ENCODE measurements around the gene KLHL17. TPM values are rescaled to one million over a fixed set of nuclear protein-coding genes. Genes with fewer than 3 reads are reported as not detected.
"Not testable (repeated sequence)": the region's sequence is repeated elsewhere in the genome, so short reads cannot be mapped to it uniquely, and the experiment has no call there.

Gene KLHL17
- total RNA-seq, 1 donor from 2014 or later = 21.1 TPM

DNA sequence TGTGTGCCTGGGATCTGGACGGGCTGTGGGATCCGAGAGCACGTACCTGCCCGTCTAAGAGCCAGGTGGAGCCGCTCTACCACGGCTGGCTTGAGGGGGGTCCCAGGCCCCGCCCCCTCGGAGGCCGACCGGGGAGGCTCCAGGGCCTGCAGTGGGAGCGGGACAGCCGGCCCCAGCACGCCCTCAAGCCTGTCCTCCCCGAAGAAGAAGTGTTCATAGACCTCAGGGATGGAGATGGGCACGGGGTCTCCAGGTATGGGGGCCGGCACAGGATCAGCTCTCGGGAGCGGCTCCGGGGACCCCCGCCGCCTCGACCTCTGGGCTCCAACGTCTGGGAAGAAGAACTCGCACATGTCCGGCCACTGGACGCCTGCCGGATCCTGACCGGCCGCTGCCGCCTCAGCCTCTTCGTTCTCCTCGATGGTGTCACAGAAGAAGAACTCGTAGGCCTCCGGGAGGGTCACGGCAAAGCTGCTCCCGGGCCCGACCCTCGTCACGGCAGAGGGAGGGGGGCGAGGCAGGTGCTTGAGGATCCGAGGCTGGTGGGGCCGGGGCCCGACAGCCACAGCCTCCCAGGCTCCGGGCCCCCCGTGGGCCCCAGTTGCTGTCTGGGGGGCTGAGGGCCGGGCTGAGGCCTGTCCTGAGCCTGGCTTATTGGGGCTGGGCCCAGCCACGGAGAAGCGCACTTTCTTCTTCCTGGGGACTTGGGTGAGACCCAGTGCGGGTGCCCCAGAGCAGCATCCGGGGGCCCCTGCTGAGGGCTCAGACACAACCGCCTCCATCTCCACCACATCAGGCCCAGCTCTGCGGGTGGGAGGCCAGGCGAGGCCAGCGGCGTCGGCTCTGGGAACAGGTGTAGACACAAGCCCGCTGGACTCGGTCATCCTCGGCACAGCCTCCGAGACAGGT lies 18.7 kb downstream of the KLHL17 start:
- no peak for DNase-seq (ENCODE audit: extremely low read depth, low read depth, low spot score)

DNA sequence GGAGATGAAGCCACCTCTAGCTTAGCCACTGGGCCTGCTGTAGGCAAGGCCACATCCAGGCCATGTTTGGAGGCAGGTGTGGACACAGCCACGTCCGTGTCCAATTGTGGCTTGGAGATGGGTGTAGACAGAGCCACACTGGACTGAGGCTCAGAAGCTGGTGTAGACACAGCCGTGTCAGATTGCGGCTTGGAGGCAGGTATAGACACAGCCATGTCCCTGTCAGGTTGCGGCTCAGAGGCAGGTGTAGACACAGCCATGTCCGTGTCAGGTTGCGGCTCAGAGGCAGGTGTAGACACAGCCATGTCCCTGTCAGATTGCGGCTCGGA lies 19.3 kb downstream of the KLHL17 start:
- no peak for DNase-seq (ENCODE audit: extremely low read depth, low read depth, low spot score)

DNA sequence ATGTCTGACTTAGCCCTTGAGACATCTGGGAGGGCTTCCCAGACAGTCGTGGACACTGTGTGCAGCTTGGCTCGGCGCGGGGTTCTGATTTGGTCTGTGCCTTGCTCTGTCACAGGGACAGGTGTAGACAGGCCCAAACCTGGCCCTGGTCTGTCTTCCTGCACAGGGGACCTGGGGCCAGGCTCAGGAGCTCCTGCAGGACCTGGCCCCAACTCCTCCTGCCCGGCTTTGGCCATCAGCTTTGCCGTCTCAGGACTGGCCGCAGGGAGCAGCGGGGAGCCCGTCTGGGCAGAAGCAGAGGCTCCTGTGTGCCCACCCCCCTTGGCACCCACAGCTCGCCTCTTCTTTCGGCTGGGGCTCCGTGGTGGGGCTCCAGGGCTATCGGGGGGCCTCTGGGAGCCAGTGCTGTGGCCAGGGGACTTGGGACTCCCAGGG lies 19.8 kb downstream of the KLHL17 start:
- no peak for DNase-seq (ENCODE audit: extremely low read depth, low read depth, low spot score)

DNA sequence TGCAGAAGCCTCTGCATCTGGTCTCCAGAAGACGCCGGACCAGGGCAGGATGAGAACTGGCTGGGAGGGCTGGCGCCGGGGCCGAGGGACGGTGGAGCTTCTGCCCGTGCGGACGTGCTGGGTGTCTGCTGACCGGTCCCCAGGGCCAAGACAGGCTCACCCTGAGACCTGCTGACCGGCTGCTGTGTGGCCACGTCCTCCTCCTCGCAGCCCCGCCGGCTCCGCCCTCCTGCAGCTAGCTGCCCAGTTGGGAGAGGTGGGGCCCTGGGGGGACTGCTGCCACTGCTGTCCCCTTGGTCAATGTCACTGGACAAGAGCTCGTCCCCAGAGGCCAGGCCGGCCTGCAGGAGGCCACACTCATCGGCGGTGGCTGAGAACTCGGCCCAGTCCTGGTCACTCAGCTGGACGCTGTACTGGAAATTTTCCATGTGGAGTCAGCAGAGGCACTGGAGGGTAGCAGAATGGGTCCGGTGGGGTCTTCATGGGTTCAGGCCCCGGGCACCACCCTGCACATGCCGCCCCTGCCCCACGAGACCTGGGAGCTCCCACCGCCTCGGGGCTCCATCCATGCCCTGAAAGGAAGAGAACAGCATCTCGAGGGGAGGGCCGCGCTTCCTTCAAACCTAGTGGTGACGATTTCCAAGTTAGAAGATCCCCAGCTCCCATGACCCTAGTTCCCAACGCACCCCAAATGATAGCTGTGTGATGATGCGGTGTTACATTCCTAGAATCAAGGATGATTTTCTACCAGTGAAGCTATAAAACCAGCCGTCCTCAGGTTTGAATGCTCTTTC lies 20.4 kb downstream of the KLHL17 start:
- no peak for DNase-seq (ENCODE audit: extremely low read depth, low read depth, low spot score)

DNA sequence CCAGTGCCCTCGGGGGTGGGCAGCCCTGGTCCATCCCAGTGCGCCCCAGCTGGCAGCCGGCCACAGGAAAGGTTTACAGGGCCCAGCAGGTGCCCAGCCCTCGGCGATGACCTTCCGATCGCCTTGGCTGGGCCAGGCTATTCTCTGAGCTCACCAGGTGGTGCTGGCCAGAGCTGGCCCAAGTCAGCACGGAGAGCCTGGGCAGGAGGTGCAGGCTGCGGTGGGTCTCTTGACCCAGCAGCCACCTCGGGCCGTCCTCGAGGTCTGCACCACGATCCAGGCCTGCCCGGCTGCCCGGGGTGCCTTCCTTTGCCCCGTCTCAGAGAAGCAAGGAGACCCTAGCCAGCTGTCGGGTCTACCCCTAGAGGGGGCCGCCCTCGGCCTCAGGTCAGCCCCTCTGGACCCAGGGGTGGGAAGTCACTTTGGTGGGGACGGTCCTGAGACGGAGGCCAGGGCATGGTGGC lies 21.1 kb downstream of the KLHL17 start:
- no peak for DNase-seq (ENCODE audit: extremely low read depth, low read depth, low spot score)

DNA sequence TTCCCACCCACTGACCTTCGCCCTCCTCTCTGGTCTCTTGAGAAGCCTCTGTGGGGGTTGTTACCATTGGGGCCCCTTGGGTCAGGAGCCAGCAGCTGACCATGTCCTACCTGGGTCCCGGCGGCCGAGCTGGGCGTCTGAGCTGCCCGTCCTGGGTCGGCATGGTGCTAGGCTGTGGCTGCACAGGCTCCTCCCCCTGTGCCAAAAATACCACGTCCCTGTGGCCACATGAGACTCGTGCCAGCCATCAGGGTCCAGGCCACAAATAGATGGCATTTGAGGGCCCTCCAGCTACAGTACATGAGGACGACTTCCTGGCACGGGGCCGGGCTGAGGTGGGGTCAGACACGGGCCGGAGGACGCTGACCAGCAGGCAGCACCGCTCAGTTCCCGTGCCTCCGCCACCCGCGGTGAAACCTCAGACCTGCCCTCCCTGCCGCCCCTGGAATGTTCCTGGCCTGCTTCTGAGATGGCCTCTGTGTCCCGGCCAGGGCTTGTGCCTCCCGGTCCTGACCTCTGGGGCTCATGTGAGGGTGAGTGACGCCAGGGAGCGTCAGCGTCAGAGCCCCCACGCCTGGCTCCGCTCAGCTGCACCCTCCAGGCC lies 21.7 kb downstream of the KLHL17 start, which contains the start of gene PERM1:
Gene PERM1 (minus strand): TSS at position 139 of the 604 bp plus-strand sequence. CDS start 1,064 bp downstream, outside the sequence.
- DNase-seq (ENCODE audit: extremely low read depth, low read depth, low spot score) = no peak

DNA sequence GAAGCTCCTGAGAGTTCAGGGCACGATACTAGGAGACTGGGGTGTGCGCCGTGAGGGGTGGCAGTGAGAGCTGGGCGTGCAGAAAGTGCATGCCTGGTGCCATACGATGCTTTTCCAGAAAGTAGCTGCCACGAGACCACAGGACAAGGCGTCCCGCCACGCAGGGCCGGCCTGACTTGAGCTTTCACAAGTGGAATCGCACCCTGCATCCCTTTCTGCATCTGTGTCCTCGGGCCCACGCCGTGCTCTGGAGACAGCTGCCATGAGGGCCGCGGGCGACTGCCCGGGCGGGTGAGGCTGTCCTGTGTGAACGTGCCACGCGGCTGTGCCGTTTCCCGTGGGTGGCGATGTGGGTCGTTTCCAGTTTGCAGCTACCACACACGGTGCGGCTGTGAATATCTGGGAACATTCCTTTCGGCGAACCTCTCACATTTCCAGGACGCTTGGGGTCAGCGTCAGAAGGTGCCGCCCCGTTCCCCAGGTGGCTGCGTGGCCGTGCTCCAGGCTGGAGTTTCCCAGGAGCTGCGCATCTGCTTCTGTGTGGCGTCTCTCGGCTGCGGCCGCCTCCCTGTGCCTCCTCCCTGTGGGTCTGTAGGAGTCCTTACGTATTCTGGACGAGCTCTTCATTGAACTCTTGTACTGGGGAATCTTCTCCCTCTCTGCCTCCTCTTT lies 22.5 kb downstream of the KLHL17 start:
- DNase-seq (ENCODE audit: extremely low read depth, low read depth, low spot score) = no peak

DNA sequence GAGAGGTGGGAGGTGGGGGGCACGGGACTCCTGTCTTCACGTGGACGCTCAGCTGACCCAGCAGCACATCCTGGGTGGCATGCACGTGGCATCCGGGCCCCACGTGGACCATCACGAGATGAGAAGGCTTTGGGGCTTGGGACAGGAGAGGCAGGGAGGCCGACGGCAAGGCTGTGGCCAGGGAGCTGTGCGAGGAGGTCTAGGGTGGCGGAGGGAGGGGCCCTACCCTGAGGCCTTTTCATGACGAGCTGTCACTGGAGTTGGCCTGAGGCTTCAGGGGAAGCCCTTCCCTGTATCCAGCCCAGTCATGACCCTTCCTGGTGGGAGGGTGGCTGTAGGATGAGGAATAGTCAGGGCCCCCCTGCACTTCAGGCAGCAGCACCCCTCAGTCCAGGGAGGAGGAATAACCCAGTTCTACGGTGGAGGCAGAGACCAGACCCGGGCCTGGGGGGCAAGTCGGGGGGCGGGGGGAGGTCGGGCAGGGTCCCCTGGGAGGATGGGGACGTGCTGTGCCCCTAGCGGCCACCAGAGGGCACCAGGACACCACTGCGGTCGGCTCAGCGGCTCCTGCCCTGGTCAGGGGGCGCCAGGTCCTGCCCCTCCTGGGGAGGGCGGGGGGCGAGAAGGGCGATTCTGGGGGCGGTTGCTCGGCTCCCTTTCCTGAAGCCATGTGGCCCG lies 23.6 kb downstream of the KLHL17 start:
- DNase-seq (ENCODE audit: extremely low read depth, low read depth, low spot score) = no peak

DNA sequence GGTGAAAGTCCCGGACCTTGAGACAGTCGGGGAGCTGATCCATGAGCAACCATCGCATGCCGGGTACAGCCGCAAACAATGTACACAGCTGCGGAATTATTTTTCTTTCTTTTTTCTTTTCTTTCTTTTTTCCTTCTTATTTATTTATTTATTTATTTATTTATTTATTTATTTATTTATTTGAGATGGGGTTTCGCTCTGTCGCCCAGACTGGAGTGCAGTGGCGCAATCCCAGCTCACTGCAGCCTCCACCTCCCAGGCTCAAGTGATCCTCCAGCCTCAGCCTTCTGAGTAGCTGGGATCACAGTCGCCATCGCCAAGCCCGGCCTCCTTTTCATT lies 24.1 kb downstream of the KLHL17 start:
- no peak for DNase-seq (ENCODE audit: extremely low read depth, low read depth, low spot score)

DNA sequence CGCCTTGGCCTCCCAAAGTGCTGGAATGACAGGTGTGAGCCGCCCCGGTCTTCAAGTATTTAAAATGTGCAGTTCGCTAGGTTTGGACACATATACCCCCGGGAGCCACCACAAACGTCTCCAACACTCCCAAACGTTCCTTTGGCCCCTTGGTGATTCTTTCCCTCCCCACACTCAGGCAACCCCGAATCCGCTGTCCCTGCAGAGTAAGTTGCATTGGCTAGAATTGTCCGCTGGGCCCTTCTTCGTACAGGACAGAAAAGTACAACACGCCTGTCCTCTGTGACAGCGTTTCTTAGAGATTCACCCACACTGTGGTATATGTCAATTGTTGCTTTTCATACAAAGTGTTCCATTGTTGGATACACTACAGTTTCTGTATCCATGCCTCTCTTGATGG lies 24.7 kb downstream of the KLHL17 start:
- no peak for DNase-seq (ENCODE audit: extremely low read depth, low read depth, low spot score)

DNA sequence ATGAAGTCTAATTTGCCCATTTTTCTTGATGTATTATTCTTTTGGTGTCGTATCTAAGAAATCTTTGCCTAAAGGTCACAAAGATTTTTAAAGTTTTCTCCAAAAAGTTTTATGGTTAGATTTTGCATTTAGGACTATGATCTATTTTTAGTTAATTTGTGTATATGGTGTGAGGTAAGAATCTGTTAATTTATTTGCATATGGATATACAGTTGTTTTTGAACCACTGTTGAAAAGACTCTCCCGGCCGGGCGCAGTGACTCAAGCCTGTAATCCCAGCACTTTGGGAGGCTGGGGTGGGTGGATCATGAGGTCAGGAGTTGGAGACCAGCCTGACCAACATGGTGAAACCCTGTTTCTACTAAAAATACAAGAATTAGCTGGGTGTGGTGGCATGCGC lies 27.7 kb downstream of the KLHL17 start:
- not testable (repeated sequence) for DNase-seq (ENCODE audit: extremely low read depth, low read depth, low spot score)

DNA sequence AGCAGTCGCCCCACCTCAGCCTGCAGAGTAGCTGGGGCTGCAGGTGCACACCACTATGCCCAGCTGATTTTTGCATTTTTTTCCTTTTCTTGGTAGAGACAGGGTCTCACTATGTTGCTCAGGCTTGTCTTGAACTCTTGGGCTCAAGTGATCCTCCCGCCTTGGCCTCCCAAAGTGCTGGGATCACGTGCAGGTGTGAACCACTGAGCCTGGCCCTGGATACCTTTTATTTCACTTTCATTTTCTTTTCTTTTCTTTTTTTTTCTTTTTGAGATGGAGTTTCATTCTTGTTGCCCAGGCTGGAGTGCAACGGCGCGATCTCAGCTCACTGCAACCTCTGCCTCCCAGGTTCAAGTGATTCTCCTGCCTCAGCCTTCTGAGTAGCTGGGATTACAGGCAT lies 30.9 kb downstream of the KLHL17 start:
- DNase-seq (ENCODE audit: extremely low read depth, low read depth, low spot score) = not testable (repeated sequence)

DNA sequence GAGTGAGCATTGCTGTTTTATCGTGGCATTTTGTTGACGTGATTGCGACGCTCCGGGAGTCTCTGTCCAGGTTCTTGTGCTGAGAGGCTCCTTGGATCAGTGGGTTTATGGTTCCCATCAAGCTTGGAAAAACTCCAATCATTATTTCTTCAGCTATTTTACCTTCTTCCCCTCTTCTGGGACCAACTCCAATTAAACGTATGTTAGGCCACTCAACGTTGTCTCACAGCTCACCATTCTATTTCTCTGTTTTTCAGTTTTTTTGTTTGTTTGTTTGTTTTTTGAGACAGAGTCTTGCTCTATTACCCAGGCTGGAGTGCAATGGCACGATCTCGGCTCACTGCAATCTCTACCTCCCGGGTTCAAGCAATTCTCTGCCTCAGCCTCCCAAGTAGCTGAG lies 31.5 kb downstream of the KLHL17 start:
- DNase-seq (ENCODE audit: extremely low read depth, low read depth, low spot score) = no peak

DNA sequence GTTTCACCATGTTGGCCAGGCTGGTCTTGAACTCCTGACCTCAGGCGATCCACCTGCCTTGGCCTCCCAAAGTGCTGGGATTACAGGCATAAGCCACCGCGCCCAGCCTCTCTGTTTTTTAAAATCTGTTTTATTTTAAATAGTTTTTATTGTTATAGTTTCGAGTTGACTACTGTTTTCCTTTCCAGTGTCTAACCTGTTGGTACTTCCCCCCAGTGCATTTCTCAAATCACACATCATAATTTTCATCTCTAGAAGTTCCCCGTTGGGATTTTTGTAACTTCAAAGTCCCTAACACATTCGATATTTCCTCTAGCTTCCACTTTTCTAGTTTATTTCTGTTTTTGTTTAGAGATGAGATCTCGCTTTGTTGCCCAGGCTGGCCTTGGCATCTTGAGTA lies 32.0 kb downstream of the KLHL17 start:
- no peak for DNase-seq (ENCODE audit: extremely low read depth, low read depth, low spot score)

DNA sequence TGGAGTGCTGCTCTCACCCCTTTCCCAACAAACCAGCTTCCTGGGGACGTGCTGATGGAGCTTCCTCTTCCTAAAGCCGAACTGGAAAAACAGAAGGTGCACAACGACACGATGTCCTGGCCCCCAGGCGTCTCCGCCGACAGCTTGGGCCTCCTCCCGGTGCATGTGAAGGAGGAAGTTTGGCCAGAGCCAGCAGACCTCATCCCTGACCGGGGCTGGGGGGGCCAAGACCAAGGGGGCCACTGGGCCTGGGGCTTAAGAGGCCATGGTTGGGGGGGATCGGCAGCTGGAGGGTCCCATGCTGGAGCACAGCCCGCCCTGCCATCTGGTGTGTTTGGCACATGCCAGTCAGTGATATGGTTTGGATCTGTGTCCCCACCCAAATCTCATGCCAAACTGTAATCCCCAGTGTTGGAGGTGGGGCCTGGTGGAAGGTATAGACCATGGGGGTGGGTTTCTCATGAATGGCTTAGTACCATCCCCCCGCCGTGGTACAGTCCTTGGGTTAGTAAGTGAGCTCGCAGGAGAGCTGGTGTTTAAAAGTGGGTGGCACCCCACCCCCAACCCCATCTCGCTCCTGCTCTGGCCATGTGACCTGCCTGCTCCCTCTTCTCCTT lies 33.1 kb downstream of the KLHL17 start:
- no peak for DNase-seq (ENCODE audit: extremely low read depth, low read depth, low spot score)

DNA sequence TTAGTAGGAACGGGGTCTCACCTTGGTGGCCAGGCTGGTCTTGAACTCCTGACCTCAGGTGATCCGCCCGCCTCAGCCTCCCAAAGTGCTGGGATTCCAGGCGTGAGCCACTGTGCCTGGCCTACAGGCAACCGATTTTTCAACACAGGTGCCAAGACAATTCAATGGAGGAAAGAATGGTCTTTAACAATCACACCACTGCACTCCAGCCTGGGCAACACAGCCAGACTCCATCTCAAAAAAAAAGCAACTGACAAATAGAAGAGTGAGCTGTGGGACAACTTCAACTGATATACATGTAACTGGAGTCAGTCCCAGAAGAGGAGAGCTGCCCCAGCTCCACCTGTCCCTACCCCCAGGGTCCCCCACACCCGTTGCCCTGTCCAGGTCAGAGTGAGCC lies 34.2 kb downstream of the KLHL17 start:
- not testable (repeated sequence) for DNase-seq (ENCODE audit: extremely low read depth, low read depth, low spot score)

DNA sequence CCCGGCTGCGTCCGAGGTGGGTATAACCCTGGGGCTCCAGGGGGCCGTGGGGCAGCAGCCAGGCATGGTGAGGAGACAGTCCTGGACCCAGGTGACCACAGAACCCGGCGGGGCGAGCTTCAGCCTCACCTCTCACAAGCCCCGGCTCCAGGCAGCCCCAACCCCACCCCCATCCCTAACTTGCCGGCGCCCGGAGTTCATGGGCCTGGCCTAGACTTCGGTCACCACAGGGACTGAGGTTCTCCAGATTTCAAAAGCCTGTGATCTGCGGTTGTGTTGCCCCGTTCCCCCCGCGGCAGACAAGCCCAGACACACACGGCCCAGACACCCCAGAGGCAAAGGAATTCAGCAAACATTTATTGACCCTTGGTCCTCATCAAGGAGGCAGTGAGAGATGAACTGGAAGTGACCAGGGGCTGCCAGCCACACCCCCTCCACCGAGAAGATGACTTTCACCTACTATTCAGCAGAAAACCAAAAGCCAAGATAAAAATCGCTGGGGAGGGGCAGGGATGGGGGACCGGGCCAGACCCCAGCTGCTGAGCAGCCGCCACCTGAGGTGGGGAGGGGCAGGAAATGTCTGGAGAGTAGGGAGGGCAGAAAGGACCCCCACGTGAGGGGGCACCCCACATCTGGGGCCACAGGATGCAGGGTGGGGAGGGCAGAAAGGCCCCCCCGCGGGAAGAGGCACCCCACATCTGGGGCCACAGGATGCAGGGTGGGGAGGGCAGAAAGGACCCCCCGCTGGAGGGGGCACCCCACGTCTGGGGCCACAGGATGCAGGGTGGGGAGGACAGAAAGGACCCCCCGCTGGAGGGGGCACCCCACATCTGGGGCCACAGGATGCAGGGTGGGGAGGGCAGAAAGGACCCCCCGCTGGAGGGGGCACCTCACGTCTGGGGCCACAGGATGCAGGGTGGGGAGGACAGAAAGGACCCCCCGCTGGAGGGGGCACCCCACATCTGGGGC lies 35.6 kb downstream of the KLHL17 start:
- DNase-seq (ENCODE audit: extremely low read depth, low read depth, low spot score) = no peak

DNA sequence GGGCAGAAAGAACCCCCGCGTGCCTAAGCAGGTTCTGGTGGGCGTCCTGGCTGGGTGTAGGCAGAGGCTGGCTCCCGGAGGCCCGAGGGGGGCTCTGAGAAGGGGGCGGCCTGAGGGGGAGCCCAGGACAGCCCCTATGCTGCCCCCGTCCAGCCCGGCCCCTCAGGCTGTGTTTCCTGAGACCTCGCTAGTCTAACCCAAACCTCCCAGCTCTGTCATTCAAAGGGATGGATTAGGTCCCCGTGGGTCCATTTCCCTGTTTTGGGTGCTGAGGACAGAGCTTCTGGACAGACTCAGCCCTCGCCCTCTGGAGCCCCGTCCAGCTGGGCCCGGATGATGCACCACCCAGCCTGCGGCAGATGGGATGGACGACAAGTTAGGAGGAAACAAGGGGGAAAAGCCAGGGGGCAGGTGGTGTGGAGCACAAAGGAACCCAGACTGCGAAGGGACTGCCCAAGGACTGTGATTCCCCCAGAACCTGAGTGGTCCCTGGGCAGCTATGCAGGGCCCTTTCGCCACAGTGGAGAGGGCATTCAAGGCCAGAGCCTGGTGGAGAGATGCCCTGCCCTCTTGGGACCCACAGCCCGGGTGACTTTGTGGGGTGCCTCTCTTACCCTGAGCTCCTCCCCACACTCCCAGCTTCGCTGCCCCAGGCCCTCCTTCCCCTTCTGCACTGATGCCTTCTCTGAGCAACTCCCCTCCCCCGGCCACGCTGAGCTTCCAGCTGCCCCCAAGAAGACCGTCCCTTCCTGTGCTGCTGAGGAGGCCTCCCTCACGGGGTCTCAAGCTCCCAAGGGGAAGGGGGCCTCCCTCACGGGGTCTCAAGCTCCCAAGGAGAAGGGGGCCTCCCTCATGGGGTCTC lies 36.7 kb downstream of the KLHL17 start:
- DNase-seq (ENCODE audit: extremely low read depth, low read depth, low spot score) = no peak
